GM19193 (cell line): ENCODE measurements around the gene ERGIC1.

Source experiments
- POLR2A ChIP-seq: IDR thresholded peaks from 4 replicates; pipeline ENCODE4 v1.6.1; 2011; ENCODE audit not compliant: insufficient read depth, insufficient read length; ENCODE audit errors: extremely low read depth

ERGIC1 gene

GRCh38 chr5:172848419-172848818 lies 14.4 kb downstream of the ERGIC1 start:
- TF ChIP-seq POLR2A = no peak

- TF ChIP-seq POLR2A = no peak
Measured at GRCh38 chr5:172849606-172850453, 15.8 kb downstream of the ERGIC1 start.

- no peak for TF ChIP-seq POLR2A
Measured at GRCh38 chr5:172850454-172850797, 16.4 kb downstream of the ERGIC1 start.

GRCh38 chr5:172852490-172853354 lies 18.7 kb downstream of the ERGIC1 start:
- TF ChIP-seq POLR2A = no peak

GRCh38 chr5:172853355-172853975 lies 19.4 kb downstream of the ERGIC1 start:
- no peak for TF ChIP-seq POLR2A

- no peak for TF ChIP-seq POLR2A
Measured at GRCh38 chr5:172854451-172854871, 20.4 kb downstream of the ERGIC1 start.

GRCh38 chr5:172854971-172855370 lies 20.9 kb downstream of the ERGIC1 start:
- no peak for TF ChIP-seq POLR2A

GRCh38 chr5:172855597-172856292 lies 21.7 kb downstream of the ERGIC1 start:
- TF ChIP-seq POLR2A = no peak

- no peak for TF ChIP-seq POLR2A
Measured at GRCh38 chr5:172856336-172856735, 22.3 kb downstream of the ERGIC1 start.

GRCh38 chr5:172857982-172858381 lies 23.9 kb downstream of the ERGIC1 start:
- no peak for TF ChIP-seq POLR2A

GRCh38 chr5:172858511-172858989 lies 24.5 kb downstream of the ERGIC1 start:
- TF ChIP-seq POLR2A = no peak

- TF ChIP-seq POLR2A = no peak
Measured at GRCh38 chr5:172858990-172859811, 25.1 kb downstream of the ERGIC1 start.

- TF ChIP-seq POLR2A = no peak
Measured at GRCh38 chr5:172859966-172860365, 25.9 kb downstream of the ERGIC1 start.

GRCh38 chr5:172860520-172861443 lies 26.7 kb downstream of the ERGIC1 start:
- no peak for TF ChIP-seq POLR2A
